ENCODE measurements around the gene MSRB3.
"Not testable (repeated sequence)": the region's sequence is repeated elsewhere in the genome, so short reads cannot be mapped to it uniquely, and the experiment has no call there.

The MSRB3 gene

GRCh38 chr12:65407388-65408149, 129.1 kb downstream of the MSRB3 start:
- no peak for DNase-seq

GRCh38 chr12:65408441-65408840, 130.0 kb downstream of the MSRB3 start:
- DNase-seq: no peak

DNA sequence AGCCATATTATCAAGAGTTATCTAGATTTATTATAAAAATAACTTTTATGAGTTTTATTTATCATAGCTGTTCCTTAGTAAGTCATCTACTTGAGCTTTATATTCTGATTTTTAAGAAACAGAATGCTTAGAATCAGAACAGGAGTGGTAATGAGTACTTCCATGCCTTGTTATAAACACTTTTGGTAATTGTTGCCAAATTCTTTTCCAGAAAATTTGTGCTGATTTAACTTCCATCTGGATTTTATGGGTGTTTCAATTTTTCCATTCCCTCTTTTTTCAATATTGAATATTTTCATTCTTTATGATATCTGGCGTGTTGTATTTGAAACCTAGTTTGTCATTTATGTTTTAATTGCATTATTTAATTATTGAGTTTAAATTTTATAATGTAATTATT, 131.2 kb downstream of the MSRB3 start:
- no peak for DNase-seq

GRCh38 chr12:65411171-65411570, 132.7 kb downstream of the MSRB3 start:
- no peak for DNase-seq

DNA sequence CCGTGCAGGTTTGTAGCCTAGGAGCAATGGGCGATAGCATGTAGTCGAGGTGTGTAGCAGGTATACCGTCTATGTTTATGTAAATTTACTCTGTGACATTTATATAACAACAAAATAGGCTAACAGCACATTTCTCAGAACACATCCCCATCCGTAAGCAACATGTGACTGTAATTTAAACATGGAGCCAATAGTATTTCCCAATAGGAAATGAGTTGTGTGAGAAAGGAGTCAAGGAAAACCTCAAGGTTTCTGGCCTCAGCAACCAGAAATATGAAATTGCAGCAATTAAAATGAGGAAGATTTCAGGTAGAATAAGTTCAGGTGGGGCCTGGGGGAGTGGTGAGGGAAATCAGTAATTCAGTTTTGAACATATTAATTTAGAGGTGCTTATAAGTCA, 136.0 kb downstream of the MSRB3 start:
- DNase-seq: no peak

DNA sequence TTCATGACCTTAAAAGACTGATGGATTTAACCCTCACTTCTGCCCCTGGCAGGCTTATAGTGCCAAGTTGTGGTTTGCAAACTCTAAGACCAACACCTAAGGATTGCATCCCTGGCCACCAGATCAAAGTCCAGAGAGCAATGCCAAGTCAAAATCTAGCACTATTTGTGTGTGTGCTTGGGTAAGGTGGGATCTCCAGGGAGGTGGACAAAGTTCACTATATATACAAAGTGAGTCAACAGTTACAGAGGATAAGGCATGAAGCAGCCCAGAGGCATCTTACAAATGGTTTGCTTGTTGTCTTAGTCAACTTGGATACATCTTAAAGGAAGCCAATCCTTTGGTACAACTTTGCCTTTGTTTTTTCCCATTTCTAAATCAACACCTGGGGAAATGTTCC, 137.3 kb downstream of the MSRB3 start:
- DNase-seq: no peak

DNA sequence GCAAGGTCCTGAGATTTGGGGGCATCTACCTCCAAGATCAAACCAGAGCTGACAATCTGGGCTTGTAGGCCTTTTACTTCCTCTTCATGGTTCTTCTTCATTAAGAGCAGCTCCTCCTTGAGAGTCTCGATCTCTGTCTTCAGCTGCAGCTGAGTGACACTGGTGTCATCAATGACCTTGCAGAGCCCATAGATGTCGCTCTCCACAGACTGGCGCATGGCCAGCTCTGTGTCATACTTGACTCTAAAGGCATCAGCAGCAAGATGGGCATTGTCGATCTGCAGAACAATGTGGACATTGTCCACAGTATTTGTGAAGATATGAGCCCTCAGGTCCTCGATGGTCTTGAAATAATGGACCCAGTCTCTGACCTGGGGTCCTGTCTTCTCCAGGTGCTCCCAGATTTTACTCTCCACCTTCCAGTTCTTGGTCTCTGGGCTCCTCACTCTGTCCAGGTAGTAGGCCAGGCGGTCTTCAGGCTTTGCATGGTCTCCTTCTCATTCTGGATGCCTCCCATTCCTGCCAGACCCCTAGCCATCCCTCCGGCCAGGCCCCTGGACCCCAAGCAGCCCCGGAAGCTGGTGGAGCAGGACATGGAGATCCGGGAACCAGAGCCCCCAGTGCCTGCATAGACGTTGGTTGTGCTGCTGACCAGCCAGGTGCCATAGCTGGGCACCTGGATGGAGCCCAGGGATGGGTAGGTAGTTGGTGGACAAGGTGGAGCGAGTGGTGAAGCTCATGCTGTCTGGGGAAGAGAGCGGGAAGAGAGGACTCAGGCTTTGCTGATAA, 141.0 kb downstream of the MSRB3 start:
- DNase-seq: no peak

DNA sequence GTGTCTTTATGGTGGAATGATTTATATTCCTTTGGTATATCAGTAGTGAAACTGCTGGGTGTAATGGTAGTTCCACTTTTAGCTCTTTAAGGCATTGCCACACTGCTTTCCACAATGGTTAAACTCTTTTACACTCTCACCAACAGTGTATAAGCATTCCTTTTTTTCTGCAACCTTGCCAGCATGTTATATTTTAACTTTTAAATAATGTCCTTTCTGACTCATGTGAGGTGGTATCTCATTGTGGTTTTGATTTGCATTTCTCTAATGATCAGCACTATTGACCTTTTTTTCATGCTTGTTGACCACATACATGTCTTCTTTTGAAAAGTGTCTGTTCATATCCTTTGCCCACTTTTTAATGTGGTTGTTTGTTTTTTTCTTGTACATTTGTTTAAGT, 142.5 kb downstream of the MSRB3 start:
- no peak for DNase-seq

- DNase-seq: no peak
These were observed 149.2 kb downstream of the MSRB3 start for GRCh38 chr12:65427646-65428045.

DNA sequence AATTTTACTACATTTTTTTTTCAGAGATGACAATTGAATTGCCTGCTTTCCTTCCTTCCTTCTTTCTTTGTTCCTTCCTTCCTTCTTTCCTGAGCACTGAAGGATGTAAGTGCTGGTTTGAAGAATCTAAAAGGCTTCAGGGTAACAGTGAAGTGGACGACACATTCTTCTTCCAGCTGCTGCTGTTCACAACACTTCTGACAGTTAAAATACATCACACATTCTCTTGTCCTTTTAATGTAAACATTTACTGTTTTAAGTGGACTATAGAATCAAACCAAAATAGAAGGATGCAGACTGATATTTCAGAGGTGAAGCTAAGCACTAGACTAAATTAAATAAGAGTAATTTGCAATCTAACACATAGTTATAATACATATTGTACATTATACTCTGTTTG, 151.5 kb downstream of the MSRB3 start:
- DNase-seq: no peak

- DNase-seq: no peak
These were observed 152.3 kb downstream of the MSRB3 start for GRCh38 chr12:65430571-65431306.

DNA sequence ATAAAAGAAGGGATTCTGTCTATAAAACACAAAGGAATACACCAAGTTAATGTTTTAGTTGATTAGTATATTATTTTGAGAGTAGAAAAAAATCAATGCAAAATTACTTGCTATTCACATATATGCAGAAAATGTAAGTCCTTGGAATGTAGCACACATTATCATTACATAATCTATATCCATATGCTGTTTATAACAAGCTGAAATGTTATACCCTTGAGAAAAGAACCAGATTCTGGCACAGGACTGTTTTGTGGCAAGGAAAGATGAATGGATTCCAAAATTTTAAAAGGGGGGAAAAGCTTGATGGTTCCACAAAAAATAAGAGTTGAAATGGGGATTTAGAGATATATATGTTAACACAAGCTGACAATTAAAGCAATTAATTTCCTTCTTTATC, 153.6 kb downstream of the MSRB3 start:
- DNase-seq: no peak

DNA sequence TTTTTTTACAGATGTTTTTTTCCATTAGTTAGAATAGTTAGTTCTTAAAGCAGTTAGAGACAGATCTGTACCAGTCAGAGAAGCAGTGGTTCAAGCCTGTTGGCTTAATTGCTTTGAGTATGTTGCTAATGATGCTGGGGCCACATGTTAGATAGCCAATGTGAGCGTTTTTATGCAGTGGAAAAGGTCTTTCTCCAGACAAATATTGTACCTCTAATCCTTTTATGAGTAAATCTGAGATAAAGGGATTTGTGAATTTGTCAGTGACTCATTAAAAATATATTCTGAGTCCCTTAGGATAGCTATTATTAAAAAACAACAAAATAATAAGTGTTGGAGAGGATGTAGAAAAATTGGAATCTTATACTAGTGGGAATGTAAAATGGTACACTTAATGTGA, 154.2 kb downstream of the MSRB3 start:
- DNase-seq: no peak

- no peak for DNase-seq
These were observed 156.3 kb downstream of the MSRB3 start for GRCh38 chr12:65434737-65435136.

DNA sequence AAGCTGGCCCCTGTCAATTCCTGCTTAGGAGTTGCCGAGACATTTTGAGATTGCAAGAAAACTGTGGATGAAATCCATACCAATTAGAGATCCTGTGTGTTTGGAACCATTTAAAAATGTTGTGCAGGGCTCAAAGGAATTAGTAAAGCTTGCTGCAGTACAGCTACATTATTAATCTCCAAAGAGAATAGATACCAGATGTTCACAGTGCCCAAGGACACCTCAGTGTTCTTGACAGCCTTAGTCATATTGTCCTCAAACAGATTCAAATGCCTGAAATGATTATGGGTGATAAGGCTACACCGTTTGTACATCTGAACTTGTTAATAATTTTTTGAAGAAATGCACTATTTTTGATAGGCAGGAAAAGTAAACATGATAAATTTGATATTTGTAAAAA, 164.6 kb downstream of the MSRB3 start:
- no peak for DNase-seq

- no peak for DNase-seq
These were observed 166.5 kb downstream of the MSRB3 start for GRCh38 chr12:65444996-65445395.

DNA sequence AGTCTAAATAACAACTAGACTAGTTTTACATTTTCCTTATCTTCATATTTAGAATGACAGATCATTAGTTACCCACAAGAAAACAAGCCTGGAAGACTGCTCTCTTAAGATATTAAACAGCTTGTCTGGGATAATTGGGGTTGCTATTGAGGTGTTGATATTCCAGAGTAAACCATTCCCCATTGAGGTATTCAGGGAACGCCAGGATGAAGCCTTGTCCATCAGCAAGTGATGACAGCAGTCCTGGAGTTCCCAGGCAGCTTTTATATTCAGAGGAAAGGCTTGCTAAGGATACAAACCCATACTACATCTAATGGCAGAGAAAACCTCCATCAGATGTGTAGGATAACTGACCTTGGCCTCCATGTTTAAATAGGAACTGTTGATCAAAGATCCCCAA, 168.4 kb downstream of the MSRB3 start:
- no peak for DNase-seq

GRCh38 chr12:65449400-65449799, 170.9 kb downstream of the MSRB3 start:
- DNase-seq: no peak

DNA sequence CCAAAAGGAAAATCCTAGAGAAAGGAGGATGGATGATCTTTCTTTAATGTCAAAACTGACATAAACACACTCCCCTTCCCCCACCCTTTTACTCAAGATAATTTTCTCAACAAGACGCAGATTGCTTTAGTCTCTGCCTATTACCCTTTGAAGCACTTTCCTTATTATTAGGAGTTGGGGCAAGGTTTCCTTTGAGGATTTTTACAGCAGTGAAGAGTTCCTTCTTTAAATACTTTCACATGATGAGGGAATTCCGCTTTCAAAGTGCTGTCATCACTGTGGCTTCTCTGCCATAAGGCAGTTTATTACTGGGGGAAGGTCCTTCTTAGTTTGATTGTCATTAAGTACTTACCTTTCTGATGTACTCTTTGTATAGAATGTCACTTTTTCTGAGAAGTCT, 172.1 kb downstream of the MSRB3 start:
- DNase-seq: no peak

- DNase-seq: no peak
These were observed 175.8 kb downstream of the MSRB3 start for GRCh38 chr12:65454115-65454787.

DNA sequence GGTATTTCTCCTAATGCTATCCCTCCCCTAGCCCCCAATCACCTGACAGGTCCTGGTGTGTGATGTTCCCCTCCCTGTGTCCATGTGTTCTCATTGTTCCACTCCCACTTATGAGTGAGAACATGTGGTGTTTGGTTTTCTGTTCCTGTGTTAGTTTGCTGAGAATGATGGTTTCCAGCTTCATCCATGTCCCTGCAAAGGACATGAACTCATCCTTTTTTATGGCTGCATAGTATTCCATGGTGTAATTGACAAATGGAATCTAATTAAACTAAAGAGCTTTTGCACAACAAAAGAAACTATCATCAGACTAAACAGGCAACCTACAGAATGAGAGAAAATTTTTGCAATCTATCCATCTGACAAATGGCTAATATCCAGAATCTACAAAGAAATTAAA, 178.9 kb downstream of the MSRB3 start:
- DNase-seq: not testable (repeated sequence)

- DNase-seq: no peak
These were observed 180.2 kb downstream of the MSRB3 start for GRCh38 chr12:65458718-65459117.

GRCh38 chr12:65459545-65459944, 181.1 kb downstream of the MSRB3 start:
- no peak for DNase-seq

Data from CD4-positive, alpha-beta T cell treated with Interleukin-12 subunit alpha and Interleukin-12 subunit beta, for 1 hour (primary cell).